ENCODE data around the gene FERMT3. TPM values are rescaled to one million over a fixed set of nuclear protein-coding genes. Genes with fewer than 3 reads are reported as not detected.

The FERMT3 gene
- total RNA-seq, 5 donors from 2014 or later (not counting 1 experiment from before 2014, with no cell fraction given) = 115 to 184 (median 161) TPM

DNA sequence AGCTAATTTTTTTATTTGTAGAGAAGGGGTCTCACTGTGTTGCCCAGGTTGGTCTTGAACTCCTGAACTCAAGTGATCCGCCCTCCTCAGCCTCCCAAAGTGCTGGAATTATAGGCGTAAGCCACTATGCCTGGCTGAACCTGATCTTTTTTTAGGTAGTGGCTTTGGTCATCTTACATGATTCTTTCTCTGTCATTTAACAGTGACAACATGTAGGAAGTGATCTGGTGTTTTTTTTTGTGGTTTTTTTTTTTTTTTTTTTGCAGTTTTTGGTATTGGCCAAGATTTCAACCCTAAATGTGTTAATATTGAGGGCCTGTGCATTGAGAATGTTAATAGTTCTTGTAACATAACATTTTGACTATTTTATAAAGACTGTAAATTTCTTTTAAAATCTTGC is 8.0 kb upstream of the FERMT3 start:
- no peak overlapping the region for H3K27ac ChIP-seq (ENCODE audit: low read length)
- Mint-ChIP-seq H3K4me3 (no peak overlapping the region), H3K4me1 (peaks cover 4 to 6% (median 4%) of the 10 kb centered on the region in 3 donors), H3K36me3 (peaks cover 56% of the 10 kb centered on the region), H3K27ac (no peak overlapping the region), H3K27me3 (no peaks in the 10 kb centered on the region), H3K9me3 (no peaks in the 10 kb centered on the region)
- H3K4me1 ChIP-seq (ENCODE audit: control insufficient read depth in 1 of 2, extremely low read depth in 1 of 2, insufficient read depth in 2 of 2, low read length in 2 of 2) = peaks cover 0 to 2% of the 10 kb centered on the region in 2 experiments
- DNase-seq (no peak), ATAC-seq (replicated peaks in 1 of 4) (no peak)
- no peaks in the 10 kb centered on the region for H3K9me3 ChIP-seq
- ChIA-PET CTCF (no interaction called here), POLR2A (interaction anchor here in 1 of 2 donors (0.7 kb wide), 1 partner anchor 43 kb away, joined by 3 read pairs; the partner anchor contains the start of gene FKBP2)
- H3K27me3 ChIP-seq (replicated peaks in 1 of 2; ENCODE audit: control insufficient read depth in 2 of 2, extremely low read depth in 1 of 2, insufficient read depth in 2 of 2, low read length in 1 of 2) = no peaks in the 10 kb centered on the region
- WGBS (ENCODE audit: insufficient coverage) = no CpG with 5 or more reads among the region's 2 CpGs
- H3K4me3 ChIP-seq (ENCODE audit: control insufficient read depth in 1 of 2, extremely low read depth in 1 of 2, low read length in 1 of 2) = no peak overlapping the region
- peaks cover 14 to 89% of the 10 kb centered on the region in 2 donors for H3K36me3 ChIP-seq (ENCODE audit: control insufficient read depth in 2 of 2, extremely low read depth in 1 of 2, insufficient read depth in 1 of 2, low read length in 1 of 2)

DNA sequence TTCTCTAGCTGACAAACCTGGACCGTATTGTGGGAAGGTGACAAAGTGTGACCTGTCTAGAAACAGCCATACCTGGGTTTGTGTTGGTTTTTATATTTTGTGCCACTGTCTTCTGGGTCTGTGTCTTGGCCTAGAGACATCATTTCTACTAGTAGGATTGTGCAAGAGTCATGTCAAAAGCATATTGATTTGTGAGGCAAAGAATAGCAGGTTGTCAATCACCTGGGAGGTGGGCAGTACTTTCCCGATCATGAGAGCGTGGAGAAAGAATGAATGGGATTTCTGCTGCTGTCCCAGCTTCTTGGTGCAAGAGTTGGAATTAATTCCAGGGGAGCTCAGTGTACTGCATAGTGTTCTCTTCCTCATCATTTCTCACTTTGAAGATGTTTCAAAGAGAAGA is 5.0 kb upstream of the FERMT3 start:
- Histone ChIP-seq H3K4me1 (ENCODE audit: control insufficient read depth in 1 of 2, extremely low read depth in 1 of 2, insufficient read depth in 2 of 2, low read length in 2 of 2) (peaks cover 11 to 29% of the 10 kb centered on the region in 2 experiments), H3K36me3 (ENCODE audit: control insufficient read depth in 2 of 2, extremely low read depth in 1 of 2, insufficient read depth in 1 of 2, low read length in 1 of 2) (peaks cover 22 to 68% of the 10 kb centered on the region in 2 donors), H3K27me3 (replicated peaks in 1 of 2; ENCODE audit: control insufficient read depth in 2 of 2, extremely low read depth in 1 of 2, insufficient read depth in 2 of 2, low read length in 1 of 2) (no peaks in the 10 kb centered on the region), H3K4me3 (ENCODE audit: control insufficient read depth in 1 of 2, extremely low read depth in 1 of 2, low read length in 1 of 2) (no peak overlapping the region), H3K9me3 (no peaks in the 10 kb centered on the region), H3K27ac (ENCODE audit: low read length) (no peak overlapping the region)
- ATAC-seq (replicated peaks in 1 of 4) = no peak
- no peak for DNase-seq
- POLR2A ChIA-PET = no interaction called here
- Mint-ChIP-seq H3K9me3 (no peaks in the 10 kb centered on the region), H3K4me1 (peaks cover 22 to 29% (median 27%) of the 10 kb centered on the region in 3 donors), H3K27me3 (no peaks in the 10 kb centered on the region), H3K4me3 (no peak overlapping the region), H3K36me3 (peaks cover 40% of the 10 kb centered on the region), H3K27ac (peak overlapping the region; percentile 12 to 71)
- CTCF ChIA-PET = interaction anchor here in 1 of 2 donors (0.6 to 1.2 kb wide), 2 partner anchors 14 to 102 kb away, joined by 3 to 5 read pairs; no protein-coding TSS in a partner anchor
- WGBS (ENCODE audit: insufficient coverage) = no CpG with 5 or more reads among the region's 3 CpGs

DNA sequence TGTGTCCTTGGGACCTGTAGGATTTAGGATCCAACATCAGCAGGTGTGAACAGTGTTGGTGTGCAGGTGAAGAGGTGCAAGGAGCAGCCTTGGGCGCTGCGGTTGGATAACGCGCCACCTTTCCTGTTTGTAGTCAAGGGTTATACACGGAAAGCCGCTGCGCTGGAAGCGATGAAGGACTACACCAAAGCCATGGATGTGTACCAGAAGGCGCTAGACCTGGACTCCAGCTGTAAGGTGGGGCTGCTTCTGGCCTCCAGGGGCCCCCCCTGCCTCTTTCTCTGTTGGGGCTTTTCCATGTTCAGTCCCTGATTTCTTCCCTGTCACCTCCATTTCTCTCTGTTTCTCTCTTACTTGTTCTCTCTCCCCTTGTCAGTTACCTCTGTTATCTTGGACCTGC is 3.5 kb upstream of the FERMT3 start:
- WGBS (ENCODE audit: insufficient coverage) = 99% methylated on average over 8 of the region's 9 CpGs
- ATAC-seq (replicated peaks in 1 of 4) = no peak
- Histone ChIP-seq H3K27me3 (replicated peaks in 1 of 2; ENCODE audit: control insufficient read depth in 2 of 2, extremely low read depth in 1 of 2, insufficient read depth in 2 of 2, low read length in 1 of 2) (no peaks in the 10 kb centered on the region), H3K4me3 (ENCODE audit: control insufficient read depth in 1 of 2, extremely low read depth in 1 of 2, low read length in 1 of 2) (no peak overlapping the region), H3K36me3 (ENCODE audit: control insufficient read depth in 2 of 2, extremely low read depth in 1 of 2, insufficient read depth in 1 of 2, low read length in 1 of 2) (peaks cover 16 to 54% of the 10 kb centered on the region in 2 donors), H3K27ac (ENCODE audit: low read length) (no peak overlapping the region), H3K4me1 (ENCODE audit: control insufficient read depth in 1 of 2, extremely low read depth in 1 of 2, insufficient read depth in 2 of 2, low read length in 2 of 2) (peaks cover 11 to 34% of the 10 kb centered on the region in 2 experiments), H3K9me3 (no peaks in the 10 kb centered on the region)
- Mint-ChIP-seq H3K27me3 (no peaks in the 10 kb centered on the region), H3K4me1 (peaks cover 26 to 34% (median 33%) of the 10 kb centered on the region in 3 donors), H3K27ac (no peak overlapping the region), H3K9me3 (no peaks in the 10 kb centered on the region), H3K36me3 (peaks cover 29% of the 10 kb centered on the region), H3K4me3 (no peak overlapping the region)
- ChIA-PET POLR2A (interaction anchor here (0.6 to 0.7 kb wide), 2 partner anchors 13 to 352 kb away, joined by 3 read pairs; no protein-coding TSS in a partner anchor), CTCF (interaction anchor here in 1 of 2 donors (0.7 kb wide), 1 partner anchor 115 kb away, joined by 3 read pairs; the partner anchor contains the start of gene PRDX5)
- no peak for DNase-seq

DNA sequence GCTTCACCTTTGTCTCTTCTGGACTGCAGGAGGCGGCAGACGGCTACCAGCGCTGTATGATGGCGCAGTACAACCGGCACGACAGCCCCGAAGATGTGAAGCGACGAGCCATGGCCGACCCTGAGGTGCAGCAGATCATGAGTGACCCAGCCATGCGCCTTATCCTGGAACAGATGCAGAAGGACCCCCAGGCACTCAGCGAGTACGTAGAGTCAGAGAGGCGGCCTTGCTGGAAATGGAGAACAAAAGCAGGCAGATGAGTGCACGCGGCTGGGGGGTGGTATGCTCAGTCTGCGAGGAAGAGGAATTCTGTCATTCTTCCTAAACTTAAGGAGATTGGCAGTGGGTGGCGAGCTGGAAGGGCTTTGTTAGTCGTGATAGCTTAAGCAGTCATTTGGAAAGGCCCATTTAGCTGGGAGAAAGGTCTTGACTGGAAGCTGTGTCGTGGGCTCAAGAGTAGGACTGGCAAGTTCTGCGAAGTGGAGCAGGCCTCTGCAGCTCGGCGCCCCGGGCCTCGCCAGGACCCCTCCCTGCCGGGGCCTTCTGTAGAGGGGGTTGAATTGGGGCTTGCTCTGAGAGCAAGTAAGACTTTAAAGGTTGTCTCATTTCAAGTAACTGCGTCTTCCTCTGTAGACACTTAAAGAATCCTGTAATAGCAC is 3.0 kb upstream of the FERMT3 start:
- Histone ChIP-seq H3K4me1 (ENCODE audit: control insufficient read depth in 1 of 2, extremely low read depth in 1 of 2, insufficient read depth in 2 of 2, low read length in 2 of 2) (peaks cover 14 to 39% of the 10 kb centered on the region in 2 experiments), H3K27ac (ENCODE audit: low read length) (no peak overlapping the region), H3K9me3 (no peaks in the 10 kb centered on the region), H3K4me3 (ENCODE audit: control insufficient read depth in 1 of 2, extremely low read depth in 1 of 2, low read length in 1 of 2) (no peak overlapping the region), H3K27me3 (replicated peaks in 1 of 2; ENCODE audit: control insufficient read depth in 2 of 2, extremely low read depth in 1 of 2, insufficient read depth in 2 of 2, low read length in 1 of 2) (no peaks in the 10 kb centered on the region), H3K36me3 (ENCODE audit: control insufficient read depth in 2 of 2, extremely low read depth in 1 of 2, insufficient read depth in 1 of 2, low read length in 1 of 2) (peaks cover 16 to 52% of the 10 kb centered on the region in 2 donors)
- Mint-ChIP-seq H3K9me3 (no peaks in the 10 kb centered on the region), H3K27ac (peak overlapping the region in 1 of 2 donors; percentile 73), H3K4me3 (no peak overlapping the region), H3K27me3 (no peaks in the 10 kb centered on the region), H3K4me1 (peaks cover 28 to 40% (median 39%) of the 10 kb centered on the region in 3 donors), H3K36me3 (peaks cover 29% of the 10 kb centered on the region)
- ChIA-PET CTCF (interaction anchor here (0.7 to 4.8 kb wide), 8 partner anchors 26 to 139 kb away, joined by 3 to 122 read pairs (median 5); partner anchors contain the start of genes CATSPERZ (in 1 of the 2), ESRRA (in 1 of the 2), PLCB3 (in 1 of the 2) and PRDX5 (in 1 of the 2)), POLR2A (no interaction called here)
- ATAC-seq (replicated peaks in 1 of 4) = no peak
- WGBS (ENCODE audit: insufficient coverage) = 98% methylated on average over 19 of the region's 27 CpGs
- DNase-seq = no peak

DNA sequence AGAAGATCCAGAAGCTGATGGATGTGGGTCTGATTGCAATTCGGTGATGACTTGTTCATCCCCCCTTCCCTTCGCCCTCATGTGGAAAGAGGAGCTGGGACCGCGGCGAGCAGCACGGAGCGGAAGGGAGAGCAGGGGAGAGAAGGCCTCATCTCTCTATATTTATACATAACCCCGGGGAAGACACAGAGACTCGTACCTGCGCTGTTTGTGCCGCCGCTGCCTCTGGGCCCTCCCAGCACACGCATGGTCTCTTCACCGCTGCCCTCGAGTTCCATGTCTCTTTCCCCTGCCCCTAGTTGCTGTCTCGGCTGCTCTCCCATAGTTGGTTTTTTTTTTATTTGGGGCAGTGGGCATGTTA is 2.5 kb upstream of the FERMT3 start:
- CTCF ChIA-PET = interaction anchor here (0.7 to 4.8 kb wide), 19 partner anchors 10 to 1477 kb away, joined by 3 to 122 read pairs (median 5); partner anchors contain the start of genes BAD (in 1 of the 2), CATSPERZ (in 1 of the 2), ESRRA (in 1 of the 2) and FKBP2 (in 1 of the 2)
- no peak for DNase-seq
- Histone ChIP-seq H3K4me3 (ENCODE audit: control insufficient read depth in 1 of 2, extremely low read depth in 1 of 2, low read length in 1 of 2) (no peak overlapping the region), H3K36me3 (ENCODE audit: control insufficient read depth in 2 of 2, extremely low read depth in 1 of 2, insufficient read depth in 1 of 2, low read length in 1 of 2) (peaks cover 16 to 52% of the 10 kb centered on the region in 2 donors), H3K27me3 (replicated peaks in 1 of 2; ENCODE audit: control insufficient read depth in 2 of 2, extremely low read depth in 1 of 2, insufficient read depth in 2 of 2, low read length in 1 of 2) (no peaks in the 10 kb centered on the region), H3K9me3 (no peaks in the 10 kb centered on the region), H3K27ac (ENCODE audit: low read length) (no peak overlapping the region), H3K4me1 (ENCODE audit: control insufficient read depth in 1 of 2, extremely low read depth in 1 of 2, insufficient read depth in 2 of 2, low read length in 2 of 2) (peaks cover 14 to 44% of the 10 kb centered on the region in 2 experiments)
- POLR2A ChIA-PET = interaction anchor here in 1 of 2 donors (0.6 kb wide), 1 partner anchor 101 kb away, joined by 3 read pairs; the partner anchor contains the start of gene ESRRA
- Mint-ChIP-seq H3K9me3 (no peaks in the 10 kb centered on the region), H3K27ac (peak overlapping the region; percentile 85 to 87), H3K4me3 (no peak overlapping the region), H3K27me3 (no peaks in the 10 kb centered on the region), H3K36me3 (peaks cover 29% of the 10 kb centered on the region), H3K4me1 (peaks cover 33 to 45% (median 44%) of the 10 kb centered on the region in 3 donors)
- no peak for ATAC-seq (replicated peaks in 1 of 4)
- 100% methylated on average over 3 of the region's 16 CpGs for WGBS (ENCODE audit: insufficient coverage)

DNA sequence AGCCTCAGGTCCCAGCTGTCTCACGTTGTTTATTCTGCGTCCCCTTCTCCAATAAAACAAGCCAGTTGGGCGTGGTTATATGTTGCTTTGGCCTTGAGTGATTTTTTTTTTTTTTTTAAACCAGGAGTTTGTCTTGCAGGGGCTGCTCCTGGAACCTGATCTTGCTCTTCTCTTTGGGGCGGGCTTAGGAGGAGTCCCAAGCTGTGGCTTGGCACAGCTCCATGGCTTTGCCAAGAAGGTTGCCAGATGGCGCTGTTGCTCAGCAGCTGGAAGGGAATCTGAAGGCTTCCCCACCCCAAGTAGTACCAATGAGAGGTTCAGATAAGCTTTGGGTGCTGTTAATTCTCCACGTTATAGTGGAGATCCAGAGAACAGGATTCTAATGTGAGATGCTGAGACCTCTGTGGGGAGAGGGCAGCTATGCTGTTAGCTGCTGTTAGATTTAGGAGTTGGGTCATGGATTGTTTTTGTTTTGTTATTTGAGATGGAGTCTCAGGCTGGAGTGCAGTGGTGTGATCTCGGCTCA is 2.0 kb upstream of the FERMT3 start:
- Mint-ChIP-seq H3K36me3 (peaks cover 29% of the 10 kb centered on the region), H3K27me3 (no peaks in the 10 kb centered on the region), H3K9me3 (no peaks in the 10 kb centered on the region), H3K4me3 (peak overlapping the region; percentile 17 to 68 (median 65)), H3K27ac (peak overlapping the region; percentile 85 to 87), H3K4me1 (peaks cover 36 to 47% (median 47%) of the 10 kb centered on the region in 3 donors)
- CTCF ChIA-PET = interaction anchor here (0.7 to 4.8 kb wide), 20 partner anchors 9 to 1477 kb away, joined by 3 to 122 read pairs (median 4); partner anchors contain the start of genes BAD (in 1 of the 2), CATSPERZ (in 1 of the 2), ESRRA (in 1 of the 2) and FKBP2 (in 1 of the 2)
- no peaks in the 10 kb centered on the region for H3K27me3 ChIP-seq (replicated peaks in 1 of 2; ENCODE audit: control insufficient read depth in 2 of 2, extremely low read depth in 1 of 2, insufficient read depth in 2 of 2, low read length in 1 of 2)
- peak; percentile 46 to 70 (median 48) for ATAC-seq (replicated peaks in 1 of 4)
- peak; percentile 68 to 95 (median 83) for DNase-seq
- no peak overlapping the region for H3K27ac ChIP-seq (ENCODE audit: low read length)
- POLR2A ChIA-PET = interaction anchor here (0.6 to 1.0 kb wide), 4 partner anchors 97 to 222 kb away, joined by 3 to 7 read pairs (median 4); partner anchors contain the start of gene ESRRA (in 1 of the 2)
- peaks cover 14 to 49% of the 10 kb centered on the region in 2 experiments for H3K4me1 ChIP-seq (ENCODE audit: control insufficient read depth in 1 of 2, extremely low read depth in 1 of 2, insufficient read depth in 2 of 2, low read length in 2 of 2)
- no peaks in the 10 kb centered on the region for H3K9me3 ChIP-seq
- WGBS (ENCODE audit: insufficient coverage) = 17% methylated on average over 1 of the region's 7 CpGs
- peaks cover 18 to 55% of the 10 kb centered on the region in 2 donors for H3K36me3 ChIP-seq (ENCODE audit: control insufficient read depth in 2 of 2, extremely low read depth in 1 of 2, insufficient read depth in 1 of 2, low read length in 1 of 2)
- no peak overlapping the region for H3K4me3 ChIP-seq (ENCODE audit: control insufficient read depth in 1 of 2, extremely low read depth in 1 of 2, low read length in 1 of 2)

Data from T-cell (primary cell).